HepG2 (cell line): ENCODE measurements around the gene AKAP12. TPM values are rescaled to one million over a fixed set of nuclear protein-coding genes. Genes with fewer than 3 reads are reported as not detected.

Experiments
- ATRX ChIP-seq: sonication (generic); formaldehyde crosslinking; IDR thresholded peaks from 2 replicates; pipeline ENCODE4 v1.4.0; 2020; ENCODE audit warnings: missing genetic modification reagents, borderline replicate concordance
- DNMT3B ChIP-seq: conservative IDR thresholded peaks from 2 replicates; pipeline ENCODE4 v1.6.1; 2016; ENCODE audit warnings: missing biosample characterization, control low read depth
- ETV5 ChIP-seq: IDR thresholded peaks from 2 replicates; pipeline ENCODE4 v1.6.1; 2018; ENCODE audit warnings: missing biosample characterization, missing genetic modification reagents, inconsistent platforms, borderline replicate concordance
- GABPB1 ChIP-seq: IDR thresholded peaks from 2 replicates; pipeline ENCODE4 v1.6.1; 2016; ENCODE audit warnings: mild to moderate bottlenecking, missing genetic modification reagents, moderate library complexity, missing compliant biosample characterization
- GRHL1 ChIP-seq: sonication (generic); formaldehyde crosslinking; conservative IDR thresholded peaks from 2 replicates; pipeline ENCODE4 v1.8.0; 2022; ENCODE audit warnings: missing genetic modification reagents
- HDAC1 ChIP-seq: sonication (generic); formaldehyde crosslinking; IDR thresholded peaks from 2 replicates; pipeline ENCODE4 v1.5.1; 2020; ENCODE audit warnings: mild to moderate bottlenecking, missing genetic modification reagents
- NBN ChIP-seq: fragments of 450-650 bp; conservative IDR thresholded peaks from 2 replicates; pipeline ENCODE4 v1.6.1; 2017
- NCOA2 ChIP-seq: sonication (generic); formaldehyde crosslinking; IDR thresholded peaks from 2 replicates; pipeline ENCODE4 v1.8.0; 2022; ENCODE audit warnings: inconsistent platforms
- PHF20 ChIP-seq: sonication (generic); formaldehyde crosslinking; IDR thresholded peaks from 2 replicates; pipeline ENCODE4 v1.5.0; 2020; ENCODE audit warnings: mild to moderate bottlenecking, missing genetic modification reagents
- POGZ ChIP-seq: sonication (generic); formaldehyde crosslinking; IDR thresholded peaks from 2 replicates; pipeline ENCODE4 v1.4.0; 2020; ENCODE audit warnings: mild to moderate bottlenecking, missing genetic modification reagents
- TGIF2 ChIP-seq: IDR thresholded peaks from 2 replicates; pipeline ENCODE4 v1.6.1; 2016; ENCODE audit warnings: control low read depth, missing compliant biosample characterization
- TOE1 ChIP-seq: sonication (generic); formaldehyde crosslinking; IDR thresholded peaks from 2 replicates; pipeline ENCODE4 v1.4.0; 2020; ENCODE audit warnings: mild to moderate bottlenecking, missing genetic modification reagents
- XBP1 ChIP-seq: sonication (generic); formaldehyde crosslinking; IDR thresholded peaks from 2 replicates; pipeline ENCODE4 v1.5.0; 2020; ENCODE audit warnings: missing genetic modification reagents
- ZBTB1 ChIP-seq: sonication (generic); formaldehyde crosslinking; IDR thresholded peaks from 2 replicates; pipeline ENCODE4 v1.4.0; 2020; ENCODE audit warnings: missing genetic modification reagents, borderline replicate concordance
- ZIK1 ChIP-seq: sonication (generic); formaldehyde crosslinking; IDR thresholded peaks from 2 replicates; pipeline ENCODE4 v1.5.0; 2020; ENCODE audit warnings: mild to moderate bottlenecking, low read depth, missing genetic modification reagents, borderline replicate concordance
- ZNF10 ChIP-seq: sonication (generic); formaldehyde crosslinking; IDR thresholded peaks from 2 replicates; pipeline ENCODE4 v1.4.0; 2020; ENCODE audit warnings: mild to moderate bottlenecking, low read depth, missing genetic modification reagents, borderline replicate concordance
- ZNF256 ChIP-seq: sonication (generic); formaldehyde crosslinking; conservative IDR thresholded peaks from 2 replicates; pipeline ENCODE4 v1.4.0; 2020; ENCODE audit warnings: missing genetic modification reagents
- ZNF275 ChIP-seq: sonication (generic); formaldehyde crosslinking; IDR thresholded peaks from 2 replicates; pipeline ENCODE4 v1.8.0; 2022; ENCODE audit warnings: missing genetic modification reagents, mild to moderate bottlenecking, inconsistent platforms, borderline replicate concordance
- ZNF292 ChIP-seq: sonication (generic); formaldehyde crosslinking; IDR thresholded peaks from 2 replicates; pipeline ENCODE4 v1.8.1; 2022; ENCODE audit warnings: mild to moderate bottlenecking, low read depth, missing genetic modification reagents, borderline replicate concordance
- ZNF331 ChIP-seq: sonication (generic); formaldehyde crosslinking; IDR thresholded peaks from 2 replicates; pipeline ENCODE4 v1.4.0; 2020; ENCODE audit warnings: missing genetic modification reagents
- ZNF430 ChIP-seq: sonication (generic); formaldehyde crosslinking; IDR thresholded peaks from 2 replicates; pipeline ENCODE4 v1.9.0; 2021; ENCODE audit warnings: mild to moderate bottlenecking, missing genetic modification reagents
- ZNF672 ChIP-seq: sonication (generic); formaldehyde crosslinking; IDR thresholded peaks from 2 replicates; pipeline ENCODE4 v1.8.1; 2022; ENCODE audit warnings: missing genetic modification reagents
- ZNF761 ChIP-seq: sonication (generic); formaldehyde crosslinking; conservative IDR thresholded peaks from 2 replicates; pipeline ENCODE4 v1.4.0; 2020; ENCODE audit warnings: mild to moderate bottlenecking, missing genetic modification reagents
- polyA plus RNA-seq, 8 experiments: library from polyadenylated mRNA; depleted of rRNA in 3 of 8; stranded (reverse) in 7 of 8; unstranded in 1 of 8; fragments of >200 nt; fragmentation: Illumina TruSeq in 4 of 8; extraction: Trizol in 4 of 8; gene quantifications; 2 replicates each; pipeline versions ENCODE4 v1.2.1 to v1.2.3, GENCODE V29; 2011 to 2016; ENCODE audit warnings: low read depth in 4 of 8, missing spikeins in 1 of 8, mixed read lengths in 1 of 8; ENCODE audit not compliant: insufficient read depth in 1 of 8
- total RNA-seq, 5 experiments: library from RNA; depleted of rRNA; stranded (reverse); fragments of >200 nt; fragmentation: Illumina TruSeq; extraction: Trizol; gene quantifications; 2 replicates each; pipeline ENCODE4 v1.2.3, GENCODE V29; 2016; ENCODE audit warnings: low read depth in 1 of 5
- TF ChIP-seq, protein P1 (sequence below): IDR thresholded peaks from 2 replicates; pipeline ENCODE4 v1.6.1; 2016
- TF ChIP-seq, protein P2 (sequence below): sonication (generic); formaldehyde crosslinking; IDR thresholded peaks from 2 replicates; pipeline ENCODE4 v1.4.0; 2020; ENCODE audit warnings: mild to moderate bottlenecking, missing genetic modification reagents
- TF ChIP-seq, protein P3 (sequence below), 2 experiments: fragments of 450-650 bp in 1 of 2; sonication (generic) in 1 of 2; formaldehyde crosslinking; IDR thresholded peaks; 2 replicates each; pipeline versions ENCODE4 v1.5.0 to v1.8.0; 2020 to 2022; ENCODE audit warnings: mild to moderate bottlenecking in 1 of 2, missing genetic modification reagents in 1 of 2

The AKAP12 gene
- total and polyA plus RNA-seq, 2 of the 13 experiments (the other 11 are each of a cell fraction or from before 2014, with no cell fraction given) = 10.6 to 19.0 TPM

DNA sequence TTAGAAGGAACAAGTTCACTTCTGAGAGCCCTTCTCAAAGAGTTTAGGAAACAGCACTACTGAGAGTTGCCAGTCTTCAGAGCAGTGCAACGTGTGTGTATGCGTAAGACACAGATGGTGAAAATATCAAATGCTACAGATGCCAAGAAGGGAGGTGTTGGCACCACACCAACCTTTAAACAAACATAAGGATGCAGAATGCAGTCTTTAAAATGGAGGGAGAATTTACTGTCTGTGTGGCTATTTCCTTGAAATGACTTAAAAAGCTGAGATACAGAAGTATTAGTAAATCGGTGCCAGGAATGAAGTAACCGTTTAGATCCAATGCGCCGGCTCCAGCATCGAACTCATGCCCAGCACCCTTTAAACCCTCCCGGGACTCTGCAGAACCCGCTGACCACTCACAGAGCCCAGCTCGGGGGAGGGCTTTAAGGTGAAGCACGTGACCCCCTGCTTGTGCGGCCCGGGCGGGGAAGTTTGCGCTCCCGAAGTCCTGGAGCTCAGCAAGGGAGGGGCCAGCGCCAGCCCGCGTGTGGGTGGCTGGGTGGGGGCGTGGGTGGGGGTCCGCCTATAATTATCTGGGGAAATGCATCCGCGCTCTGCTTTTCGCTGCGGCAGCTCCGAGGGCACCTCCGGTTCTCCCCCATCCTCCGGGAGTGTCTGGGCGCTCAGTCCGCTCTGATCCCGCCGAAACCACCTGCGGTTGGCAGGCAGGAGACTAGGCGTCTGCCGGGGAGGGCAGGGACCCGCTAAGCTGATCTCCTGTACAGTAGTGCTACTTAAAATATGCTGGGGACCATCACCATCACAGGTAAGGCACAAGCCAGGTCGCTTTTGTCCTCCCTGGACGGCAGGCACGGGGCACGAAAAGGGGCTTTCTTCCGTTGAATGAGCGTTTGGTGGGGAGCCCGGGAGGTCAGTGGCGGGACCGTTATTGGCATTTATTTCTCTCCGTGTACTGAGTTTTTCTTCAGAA lies 85.6 kb downstream of the AKAP12 start (continued):
- TF ChIP-seq ZNF292 (CRISPR knock-in tag) (peak; percentile 17; the same call in 1 of the 2 replicates), GABPB1 (peak; percentile 37; the same call in 1 of the 2 replicates), ZNF430 (CRISPR knock-in tag) (no peak), DNMT3B (CRISPR knock-in tag) (no peak), HDAC1 (CRISPR knock-in tag) (no peak), POGZ (peak; percentile 66), ZNF10 (no peak), TOE1 (CRISPR knock-in tag) (no peak), XBP1 (no peak), ATRX (CRISPR knock-in tag) (no peak), NBN (no peak), ZBTB1 (CRISPR knock-in tag) (no peak), ZIK1 (no peak), PHF20 (CRISPR knock-in tag) (no peak), ETV5 (no peak), TGIF2 (CRISPR knock-in tag) (no peak), GRHL1 (CRISPR knock-in tag) (no peak), NCOA2 (CRISPR knock-in tag) (no peak), ZNF256 (CRISPR knock-in tag) (no peak), ZNF331 (CRISPR knock-in tag) (0 out of 2 replicates have a peak, but pooled peaks have one; percentile 20), ZNF275 (CRISPR knock-in tag) (no peak), ZNF761 (CRISPR knock-in tag) (no peak), ZNF672 (CRISPR knock-in tag) (no peak)
- TF ChIP-seq, protein P1, sequence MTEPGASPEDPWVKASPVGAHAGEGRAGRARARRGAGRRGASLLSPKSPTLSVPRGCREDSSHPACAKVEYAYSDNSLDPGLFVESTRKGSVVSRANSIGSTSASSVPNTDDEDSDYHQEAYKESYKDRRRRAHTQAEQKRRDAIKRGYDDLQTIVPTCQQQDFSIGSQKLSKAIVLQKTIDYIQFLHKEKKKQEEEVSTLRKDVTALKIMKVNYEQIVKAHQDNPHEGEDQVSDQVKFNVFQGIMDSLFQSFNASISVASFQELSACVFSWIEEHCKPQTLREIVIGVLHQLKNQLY (CRISPR knock-in tag) = no peak
- TF ChIP-seq, protein P2, sequence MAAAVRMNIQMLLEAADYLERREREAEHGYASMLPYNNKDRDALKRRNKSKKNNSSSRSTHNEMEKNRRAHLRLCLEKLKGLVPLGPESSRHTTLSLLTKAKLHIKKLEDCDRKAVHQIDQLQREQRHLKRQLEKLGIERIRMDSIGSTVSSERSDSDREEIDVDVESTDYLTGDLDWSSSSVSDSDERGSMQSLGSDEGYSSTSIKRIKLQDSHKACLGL (CRISPR knock-in tag) = peak; percentile 66; the same call in 1 of the 2 replicates
- TF ChIP-seq, protein P3, sequence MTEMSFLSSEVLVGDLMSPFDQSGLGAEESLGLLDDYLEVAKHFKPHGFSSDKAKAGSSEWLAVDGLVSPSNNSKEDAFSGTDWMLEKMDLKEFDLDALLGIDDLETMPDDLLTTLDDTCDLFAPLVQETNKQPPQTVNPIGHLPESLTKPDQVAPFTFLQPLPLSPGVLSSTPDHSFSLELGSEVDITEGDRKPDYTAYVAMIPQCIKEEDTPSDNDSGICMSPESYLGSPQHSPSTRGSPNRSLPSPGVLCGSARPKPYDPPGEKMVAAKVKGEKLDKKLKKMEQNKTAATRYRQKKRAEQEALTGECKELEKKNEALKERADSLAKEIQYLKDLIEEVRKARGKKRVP (CRISPR knock-in tag; IDR thresholded peaks at IDR 0.05) = no peak
